SU-DHL-6 (cell line): ENCODE data around the gene MAPKAPK2.

Source experiments
- H2AFZ ChIP-seq: fragments of 200-600 bp; sonication (generic); 2 replicates; pipeline ENCODE4 v1.6.1; 2014; ENCODE audit warnings: low read depth, mild to moderate bottlenecking, moderate library complexity, mixed read lengths, antibody characterized with exemption, low read length; ENCODE audit not compliant: severe bottlenecking
- H3F3A ChIP-seq: fragments of 200-600 bp; shearing (Covaris generic); 2 replicates; pipeline ENCODE4 v1.6.0; 2016; ENCODE audit warnings: antibody characterized with exemption, mild to moderate bottlenecking; ENCODE audit not compliant: insufficient read depth
- H3K27ac ChIP-seq: fragments of 200-600 bp; sonication (generic); 2 replicates; pipeline ENCODE4 v1.5.1; 2016; ENCODE audit warnings: low read depth, mild to moderate bottlenecking, low read length, moderate library complexity, mixed read lengths
- H3K27me3 ChIP-seq: fragments of 200-600 bp; sonication (generic), shearing (Covaris generic); 2 replicates; pipeline ENCODE4 v1.6.0; 2014; ENCODE audit warnings: mild to moderate bottlenecking, low read length
- H3K36me3 ChIP-seq: fragments of 200-600 bp; sonication (generic); 2 replicates; pipeline ENCODE4 v1.6.1; 2014; ENCODE audit warnings: mild to moderate bottlenecking, low read length, mixed read lengths
- H3K4me2 ChIP-seq: fragments of 300-600, 200-600 bp; shearing (Covaris generic), sonication (generic); 2 replicates; pipeline ENCODE4 v1.6.0; 2014; ENCODE audit warnings: low read length, low read depth, mild to moderate bottlenecking; ENCODE audit not compliant: poor library complexity, severe bottlenecking
- H3K4me3 ChIP-seq: fragments of 200-600 bp; sonication (generic); 2 replicates; pipeline ENCODE4 v1.5.1; 2014; ENCODE audit warnings: antibody characterized with exemption, low read length, mild to moderate bottlenecking, mixed read lengths; ENCODE audit not compliant: insufficient read depth, poor library complexity, severe bottlenecking
- H3K79me2 ChIP-seq: fragments of 200-600 bp; sonication (generic); 2 replicates; pipeline ENCODE4 v1.6.1; 2014; ENCODE audit warnings: mild to moderate bottlenecking, low read length, moderate library complexity; ENCODE audit not compliant: insufficient read depth
- H3K9ac ChIP-seq: fragments of 200-600 bp; sonication (generic); 2 replicates; pipeline ENCODE4 v1.7.0; 2014; ENCODE audit warnings: mild to moderate bottlenecking, low read length
- H3K9me2 ChIP-seq: fragments of 200-600 bp; sonication (generic); replicated peaks from 2 replicates; pipeline ENCODE4 v1.6.1; 2014; ENCODE audit warnings: low read length; ENCODE audit not compliant: insufficient read depth
- H3K9me3 ChIP-seq: fragments of 200-600 bp; sonication (generic); 2 replicates; pipeline ENCODE4 v1.6.1; 2014; ENCODE audit warnings: low read length, mixed read lengths; ENCODE audit not compliant: insufficient read depth
- H4K20me1 ChIP-seq: fragments of 200-600 bp; sonication (generic); 2 replicates; pipeline ENCODE4 v1.6.1; 2014; ENCODE audit warnings: low read depth, mild to moderate bottlenecking, antibody characterized with exemption, low read length, moderate library complexity, mixed read lengths
- EZH2phosphoT487 ChIP-seq: fragments of 200-600 bp; sonication (generic), shearing (Covaris generic); conservative IDR thresholded peaks from 2 replicates; pipeline ENCODE4 v1.6.1; 2018; ENCODE audit warnings: mild to moderate bottlenecking, antibody characterized with exemption, low read length, moderate library complexity, mixed read lengths
- TF ChIP-seq, protein P1 (sequence below): fragments of 200-600 bp; sonication (generic); IDR thresholded peaks from one replicate; pipeline ENCODE4 v1.5.1; 2017; ENCODE audit warnings: antibody characterized with exemption, mild to moderate bottlenecking, low read length, moderate library complexity; ENCODE audit not compliant: insufficient read depth, poor library complexity, severe bottlenecking

The MAPKAPK2 gene

DNA sequence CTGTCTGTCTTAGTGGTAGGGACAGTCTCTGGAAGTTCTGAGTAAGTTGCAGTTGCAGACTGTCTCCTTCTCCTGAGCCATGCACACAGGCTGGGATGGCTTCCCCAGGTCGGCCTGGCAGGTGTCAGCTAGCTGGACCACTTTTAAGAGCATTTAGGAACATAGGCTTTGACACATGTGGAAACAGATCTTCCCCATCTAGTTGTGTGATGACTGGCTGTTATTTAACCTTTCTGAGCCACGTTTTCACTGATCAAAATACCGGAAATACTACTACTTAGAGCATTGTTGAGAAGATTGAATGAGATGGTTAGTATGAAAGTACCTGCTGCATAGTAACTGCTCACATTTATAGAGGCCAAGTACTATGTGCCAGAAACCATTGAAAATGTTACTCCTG lies 6.2 kb upstream of the MAPKAPK2 start:
- TF ChIP-seq, protein P1, sequence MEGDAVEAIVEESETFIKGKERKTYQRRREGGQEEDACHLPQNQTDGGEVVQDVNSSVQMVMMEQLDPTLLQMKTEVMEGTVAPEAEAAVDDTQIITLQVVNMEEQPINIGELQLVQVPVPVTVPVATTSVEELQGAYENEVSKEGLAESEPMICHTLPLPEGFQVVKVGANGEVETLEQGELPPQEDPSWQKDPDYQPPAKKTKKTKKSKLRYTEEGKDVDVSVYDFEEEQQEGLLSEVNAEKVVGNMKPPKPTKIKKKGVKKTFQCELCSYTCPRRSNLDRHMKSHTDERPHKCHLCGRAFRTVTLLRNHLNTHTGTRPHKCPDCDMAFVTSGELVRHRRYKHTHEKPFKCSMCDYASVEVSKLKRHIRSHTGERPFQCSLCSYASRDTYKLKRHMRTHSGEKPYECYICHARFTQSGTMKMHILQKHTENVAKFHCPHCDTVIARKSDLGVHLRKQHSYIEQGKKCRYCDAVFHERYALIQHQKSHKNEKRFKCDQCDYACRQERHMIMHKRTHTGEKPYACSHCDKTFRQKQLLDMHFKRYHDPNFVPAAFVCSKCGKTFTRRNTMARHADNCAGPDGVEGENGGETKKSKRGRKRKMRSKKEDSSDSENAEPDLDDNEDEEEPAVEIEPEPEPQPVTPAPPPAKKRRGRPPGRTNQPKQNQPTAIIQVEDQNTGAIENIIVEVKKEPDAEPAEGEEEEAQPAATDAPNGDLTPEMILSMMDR = no peak
- no peak for TF ChIP-seq EZH2phosphoT487
- Histone ChIP-seq H2AFZ (no peak overlapping the region), H3K4me2 (no peak overlapping the region), H4K20me1 (no peaks in the 10 kb centered on the region), H3K9me2 (no peaks in the 10 kb centered on the region), H3K9ac (no peak overlapping the region), H3K36me3 (no peaks in the 10 kb centered on the region), H3K4me3 (no peak overlapping the region), H3K27me3 (no peaks in the 10 kb centered on the region), H3F3A (peaks cover 9% of the 10 kb centered on the region; the same call in 1 of the 2 replicates), H3K79me2 (no peaks in the 10 kb centered on the region), H3K27ac (no peak overlapping the region), H3K9me3 (no peaks in the 10 kb centered on the region)

DNA sequence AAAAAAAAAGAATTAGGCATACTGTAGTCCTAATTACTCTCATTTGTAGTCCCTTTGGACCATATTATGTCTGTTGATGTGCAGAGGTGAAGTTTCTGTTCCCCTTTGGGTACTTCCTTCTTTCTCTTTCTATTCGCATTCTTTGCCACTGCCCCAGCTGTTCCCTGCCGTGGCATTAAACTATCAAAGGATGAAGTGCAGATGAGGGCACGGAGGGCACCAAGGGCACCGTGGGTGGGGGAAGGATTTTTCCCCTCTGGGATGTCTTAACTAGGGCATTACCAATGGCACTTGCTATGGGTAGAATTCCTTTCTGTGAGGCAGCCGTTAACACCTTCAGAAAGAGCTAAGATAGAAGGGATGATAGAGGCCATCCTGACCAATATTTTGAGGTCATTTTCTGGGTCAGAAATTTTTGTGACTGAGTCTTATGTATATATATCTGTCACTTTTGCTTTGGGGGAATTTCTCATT lies 4.9 kb upstream of the MAPKAPK2 start:
- H3K27ac ChIP-seq = peak overlapping the region; percentile 14; the same call in 1 of the 2 replicates
- H2AFZ ChIP-seq = no peak overlapping the region
- peaks cover 9% of the 10 kb centered on the region; the same call in 1 of the 2 replicates for H3F3A ChIP-seq
- no peaks in the 10 kb centered on the region for H3K9me3 ChIP-seq
- H4K20me1 ChIP-seq = no peaks in the 10 kb centered on the region
- no peak overlapping the region for H3K9ac ChIP-seq
- H3K4me3 ChIP-seq = no peak overlapping the region
- no peaks in the 10 kb centered on the region for H3K9me2 ChIP-seq
- H3K4me2 ChIP-seq = peak overlapping the region; percentile 48
- no peak for TF ChIP-seq EZH2phosphoT487
- TF ChIP-seq, protein P1 = no peak
- H3K36me3 ChIP-seq = no peaks in the 10 kb centered on the region
- H3K79me2 ChIP-seq = no peaks in the 10 kb centered on the region
- no peaks in the 10 kb centered on the region for H3K27me3 ChIP-seq

DNA sequence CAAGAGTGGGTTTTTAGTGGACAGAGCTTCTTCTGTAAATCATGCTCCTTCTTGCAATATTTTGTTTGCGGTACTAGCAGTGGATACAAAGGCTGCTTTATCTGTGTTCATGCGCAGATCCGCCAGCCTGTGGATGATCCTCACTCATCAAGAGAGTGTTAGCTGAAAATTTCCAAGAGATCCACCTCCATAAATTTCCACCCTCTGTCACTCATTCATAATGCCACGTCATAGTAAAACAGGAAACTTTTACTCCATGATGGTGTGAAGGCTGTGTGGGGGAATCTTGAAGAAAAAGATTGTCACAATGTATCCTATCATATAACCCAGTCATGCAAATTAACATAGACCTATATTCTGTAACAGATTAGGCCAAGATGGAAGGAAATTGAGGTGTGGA lies 4.4 kb upstream of the MAPKAPK2 start:
- Histone ChIP-seq H3K9me2 (no peaks in the 10 kb centered on the region), H3K4me3 (no peak overlapping the region), H3K4me2 (peak overlapping the region; percentile 48), H3K9ac (no peak overlapping the region), H3K27me3 (no peaks in the 10 kb centered on the region), H3K79me2 (no peaks in the 10 kb centered on the region), H2AFZ (no peak overlapping the region), H3K9me3 (no peaks in the 10 kb centered on the region), H3F3A (peaks cover 9% of the 10 kb centered on the region; the same call in 1 of the 2 replicates), H4K20me1 (no peaks in the 10 kb centered on the region), H3K27ac (no peak overlapping the region), H3K36me3 (no peaks in the 10 kb centered on the region)
- TF ChIP-seq, protein P1 = no peak
- TF ChIP-seq EZH2phosphoT487 = no peak
